RWPE1 (cell line): Measurements from ENCODE around the gene RAI14.

Experiments used
- CTCF ChIA-PET: fragments of 350-600 bp; sonication (Branson Sonifier 250); formaldehyde crosslinking; extraction: SDS; loops from one replicate; lab custom pipeline; 2021; lab: Yijun Ruan, JAX
- POLR2A ChIA-PET: fragments of 400-600 bp; formaldehyde crosslinking; extraction: SDS; loops from one replicate; lab custom pipeline; 2020; ENCODE audit warnings: antibody characterized with exemption; ENCODE audit not compliant: low non-redundant PET; lab: Yijun Ruan, JAX
- DNase-seq: peaks from one replicate; pipeline ENCODE4 v3.0.0; 2012; ENCODE audit warnings: low spot score
- H3K27ac ChIP-seq: fragments of 450-650 bp; 2 replicates; pipeline ENCODE4 v1.5.1; 2017
- TF ChIP-seq, protein P1 (sequence below): fragments of 450-650 bp; conservative IDR thresholded peaks from 2 replicates; pipeline ENCODE4 v1.5.1; 2017; ENCODE audit warnings: low read depth, mild to moderate bottlenecking

RAI14 gene

DNA sequence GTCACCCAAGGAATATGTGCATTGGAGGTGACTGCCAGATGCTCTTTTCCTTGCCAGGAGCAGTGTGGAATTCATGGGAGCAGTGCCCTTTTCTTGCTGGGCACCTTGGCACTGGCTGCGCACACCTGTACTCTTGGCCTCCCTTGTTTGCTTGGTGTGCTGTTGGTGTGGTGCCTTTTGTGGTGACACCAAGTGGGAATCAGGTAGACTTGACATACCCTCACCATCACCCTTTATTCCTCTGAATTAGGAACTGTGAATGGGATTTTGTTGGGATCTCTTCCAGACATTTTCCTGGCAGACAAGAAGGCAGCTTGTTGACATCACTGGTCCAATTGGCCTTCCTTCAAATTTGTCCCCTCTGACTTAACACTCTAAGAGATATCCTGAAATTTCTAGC is 82.3 kb downstream of the RAI14 start:
- no peak for DNase-seq
- POLR2A ChIA-PET: interaction anchor here (0.6 kb wide), 1 partner anchor 37 kb away, joined by 4 read pairs; no protein-coding TSS in a partner anchor
- CTCF ChIA-PET: no interaction called here
- TF ChIP-seq, protein P1, sequence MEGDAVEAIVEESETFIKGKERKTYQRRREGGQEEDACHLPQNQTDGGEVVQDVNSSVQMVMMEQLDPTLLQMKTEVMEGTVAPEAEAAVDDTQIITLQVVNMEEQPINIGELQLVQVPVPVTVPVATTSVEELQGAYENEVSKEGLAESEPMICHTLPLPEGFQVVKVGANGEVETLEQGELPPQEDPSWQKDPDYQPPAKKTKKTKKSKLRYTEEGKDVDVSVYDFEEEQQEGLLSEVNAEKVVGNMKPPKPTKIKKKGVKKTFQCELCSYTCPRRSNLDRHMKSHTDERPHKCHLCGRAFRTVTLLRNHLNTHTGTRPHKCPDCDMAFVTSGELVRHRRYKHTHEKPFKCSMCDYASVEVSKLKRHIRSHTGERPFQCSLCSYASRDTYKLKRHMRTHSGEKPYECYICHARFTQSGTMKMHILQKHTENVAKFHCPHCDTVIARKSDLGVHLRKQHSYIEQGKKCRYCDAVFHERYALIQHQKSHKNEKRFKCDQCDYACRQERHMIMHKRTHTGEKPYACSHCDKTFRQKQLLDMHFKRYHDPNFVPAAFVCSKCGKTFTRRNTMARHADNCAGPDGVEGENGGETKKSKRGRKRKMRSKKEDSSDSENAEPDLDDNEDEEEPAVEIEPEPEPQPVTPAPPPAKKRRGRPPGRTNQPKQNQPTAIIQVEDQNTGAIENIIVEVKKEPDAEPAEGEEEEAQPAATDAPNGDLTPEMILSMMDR: no peak
- H3K27ac ChIP-seq: no peak overlapping the region

GRCh38 chr5:34740389-34740806 is 84.3 kb downstream of the RAI14 start:
- POLR2A ChIA-PET: no interaction called here
- TF ChIP-seq, protein P1: no peak

GRCh38 chr5:34742061-34742460 is 85.9 kb downstream of the RAI14 start:
- TF ChIP-seq, protein P1: no peak
- ChIA-PET POLR2A (no interaction called here), CTCF (no interaction called here)
- no peak overlapping the region for H3K27ac ChIP-seq
- DNase-seq: no peak

More at GRCh38 chr5:34740389-34740806, 84.3 kb downstream of the RAI14 start:
- H3K27ac ChIP-seq: no peak overlapping the region
- DNase-seq: no peak
- CTCF ChIA-PET: no interaction called here

DNA sequence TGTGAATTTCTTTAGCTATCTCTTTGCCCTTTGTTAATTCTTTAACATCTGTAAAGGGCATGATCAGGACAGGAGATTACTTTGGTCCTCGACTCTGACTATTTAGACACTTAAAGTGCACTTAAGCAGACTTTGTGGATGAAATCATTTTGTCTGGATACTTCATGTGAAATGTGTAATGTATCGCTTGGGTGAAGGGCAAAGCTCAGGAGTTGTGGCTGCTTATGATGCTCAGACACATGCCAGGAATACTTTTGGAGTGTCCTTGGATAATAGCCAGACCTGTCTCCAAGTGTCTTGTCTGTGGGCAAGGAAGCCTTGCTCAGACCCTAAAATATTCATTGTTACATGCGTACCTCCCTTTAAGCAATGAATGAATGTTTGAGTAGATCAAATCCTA is 87.8 kb downstream of the RAI14 start:
- TF ChIP-seq, protein P1: no peak
- DNase-seq: no peak
- no peak overlapping the region for H3K27ac ChIP-seq
- ChIA-PET CTCF (no interaction called here), POLR2A (no interaction called here)

DNA sequence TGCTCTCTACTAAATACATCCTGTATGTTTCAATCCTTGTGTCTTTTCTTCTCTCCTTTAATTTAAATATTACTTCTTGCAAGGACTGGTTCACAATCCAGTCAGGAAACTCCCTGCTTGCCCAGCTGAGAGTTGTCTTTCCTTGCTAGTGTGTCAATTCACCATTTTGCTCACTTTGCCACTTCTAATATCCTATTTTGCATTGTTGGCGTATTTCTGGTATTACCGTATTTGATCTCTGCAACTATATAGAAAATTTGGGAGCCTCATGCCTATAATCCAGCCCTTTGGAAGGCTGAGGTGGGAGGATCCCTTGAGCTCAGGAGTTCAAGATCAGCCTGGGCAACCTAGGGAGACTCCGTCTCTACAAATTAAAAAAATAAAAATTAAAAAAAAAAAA is 92.3 kb downstream of the RAI14 start:
- CTCF ChIA-PET: no interaction called here
- no peak overlapping the region for H3K27ac ChIP-seq
- DNase-seq: no peak
- TF ChIP-seq, protein P1: no peak
- POLR2A ChIA-PET: no interaction called here

DNA sequence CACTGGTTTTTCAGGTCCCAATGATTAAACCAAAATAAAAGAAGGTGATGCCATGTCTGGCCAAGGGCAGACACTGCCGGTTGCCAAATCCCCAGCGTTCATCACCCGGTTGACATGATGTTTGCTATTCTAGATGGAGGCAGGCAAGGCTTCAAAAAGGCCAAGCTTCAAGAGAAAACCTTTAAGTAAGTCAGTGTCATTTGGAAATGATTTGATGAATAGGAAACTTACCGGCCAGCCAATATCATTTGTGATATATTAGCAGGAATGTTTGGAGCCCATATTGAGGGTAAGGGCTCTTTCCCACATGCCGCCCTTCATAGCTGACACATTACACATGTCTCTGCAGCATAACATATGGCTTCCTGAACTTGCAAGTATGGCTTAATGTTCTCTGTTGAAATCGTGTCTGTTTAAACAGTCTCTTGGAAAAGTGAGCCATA is 93.3 kb downstream of the RAI14 start:
- ChIA-PET CTCF (no interaction called here), POLR2A (no interaction called here)
- DNase-seq: no peak
- H3K27ac ChIP-seq: no peak overlapping the region
- TF ChIP-seq, protein P1: no peak

DNA sequence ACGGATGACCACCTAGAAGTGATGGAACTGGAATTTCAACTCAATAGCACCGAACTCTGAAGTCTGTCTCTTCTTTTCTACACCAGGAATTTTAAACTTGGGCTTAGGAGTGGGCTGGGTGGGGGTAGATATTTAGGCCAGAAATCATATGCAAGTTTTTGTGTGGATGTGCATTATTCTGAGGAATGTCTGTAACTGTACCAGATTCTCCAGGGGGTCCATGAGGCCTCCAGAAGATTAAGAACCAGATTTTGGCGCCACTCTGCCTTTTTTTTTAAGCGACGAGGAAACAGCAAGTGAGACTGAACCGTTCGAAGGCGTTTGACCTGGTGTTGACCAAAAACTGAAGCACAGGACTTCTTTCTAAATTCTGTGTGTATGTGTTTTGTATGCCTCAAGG is 94.1 kb downstream of the RAI14 start:
- TF ChIP-seq, protein P1: no peak
- POLR2A ChIA-PET: no interaction called here
- DNase-seq: no peak
- CTCF ChIA-PET: no interaction called here
- H3K27ac ChIP-seq: no peak overlapping the region
